ENCODE data around the gene ANO10.

Gene ANO10

GRCh38 chr3:43319794-43320193, 302.0 kb downstream of the ANO10 start:
- TF ChIP-seq NFIC (IDR thresholded peaks at IDR 0.05) (no peak), RAD21 (IDR thresholded peaks at IDR 0.05; ENCODE audit: low read depth) (no peak), CEBPB (IDR thresholded peaks at IDR 0.05) (no peak), YY1 (IDR thresholded peaks at IDR 0.05; ENCODE audit: low read depth) (no peak), USF1 (IDR thresholded peaks at IDR 0.05) (no peak), TEAD4 (IDR thresholded peaks at IDR 0.05) (no peak), EGR1 (IDR thresholded peaks at IDR 0.05) (no peak), EP300 (IDR thresholded peaks at IDR 0.05; ENCODE audit: borderline replicate concordance) (no peak), CREB1 (IDR thresholded peaks at IDR 0.05; ENCODE audit: low read depth) (no peak), TCF12 (IDR thresholded peaks at IDR 0.05; ENCODE audit: low read depth) (no peak), FOXM1 (IDR thresholded peaks at IDR 0.05; ENCODE audit: borderline replicate concordance, low read depth) (no peak), MAX (IDR thresholded peaks at IDR 0.05) (no peak), ZBTB7A (IDR thresholded peaks at IDR 0.05; ENCODE audit: low read depth) (no peak), REST (IDR thresholded peaks at IDR 0.05; ENCODE audit: low read depth) (no peak), TAF1 (IDR thresholded peaks at IDR 0.05; ENCODE audit: low read depth) (no peak)

- TF ChIP-seq TEAD4 (IDR thresholded peaks at IDR 0.05) (no peak), NFIC (IDR thresholded peaks at IDR 0.05) (no peak), MAX (IDR thresholded peaks at IDR 0.05) (no peak), USF1 (IDR thresholded peaks at IDR 0.05) (no peak), RAD21 (IDR thresholded peaks at IDR 0.05; ENCODE audit: low read depth) (no peak), ZBTB7A (IDR thresholded peaks at IDR 0.05; ENCODE audit: low read depth) (no peak), YY1 (IDR thresholded peaks at IDR 0.05; ENCODE audit: low read depth) (no peak), FOXM1 (IDR thresholded peaks at IDR 0.05; ENCODE audit: borderline replicate concordance, low read depth) (no peak), TCF12 (IDR thresholded peaks at IDR 0.05; ENCODE audit: low read depth) (no peak), CEBPB (IDR thresholded peaks at IDR 0.05) (no peak), EP300 (IDR thresholded peaks at IDR 0.05; ENCODE audit: borderline replicate concordance) (no peak), CREB1 (IDR thresholded peaks at IDR 0.05; ENCODE audit: low read depth) (no peak), REST (IDR thresholded peaks at IDR 0.05; ENCODE audit: low read depth) (no peak), EGR1 (IDR thresholded peaks at IDR 0.05) (no peak), TAF1 (IDR thresholded peaks at IDR 0.05; ENCODE audit: low read depth) (no peak)
Measured at GRCh38 chr3:43319376-43319775, 302.4 kb downstream of the ANO10 start.

- no peak for TF ChIP-seq CREB1 (IDR thresholded peaks at IDR 0.05; ENCODE audit: low read depth)
- no peak for TF ChIP-seq NFIC (IDR thresholded peaks at IDR 0.05)
- TF ChIP-seq RAD21 (IDR thresholded peaks at IDR 0.05; ENCODE audit: low read depth): no peak
- TF ChIP-seq TCF12 (IDR thresholded peaks at IDR 0.05; ENCODE audit: low read depth): no peak
- no peak for TF ChIP-seq TEAD4 (IDR thresholded peaks at IDR 0.05)
- no peak for TF ChIP-seq FOXM1 (IDR thresholded peaks at IDR 0.05; ENCODE audit: borderline replicate concordance, low read depth)
- no peak for TF ChIP-seq REST (IDR thresholded peaks at IDR 0.05; ENCODE audit: low read depth)
- no peak for TF ChIP-seq CEBPB (IDR thresholded peaks at IDR 0.05)
- TF ChIP-seq MAX (IDR thresholded peaks at IDR 0.05): no peak
- TF ChIP-seq TAF1 (IDR thresholded peaks at IDR 0.05; ENCODE audit: low read depth): no peak
- TF ChIP-seq EP300 (IDR thresholded peaks at IDR 0.05; ENCODE audit: borderline replicate concordance): no peak
- TF ChIP-seq EGR1 (IDR thresholded peaks at IDR 0.05): no peak
- no peak for TF ChIP-seq USF1 (IDR thresholded peaks at IDR 0.05)
Measured at GRCh38 chr3:43317461-43318316, 304.1 kb downstream of the ANO10 start.
